KMS-11 (cell line): ENCODE measurements around the gene BBS2.
"Not testable (repeated sequence)": the region's sequence is repeated elsewhere in the genome, so short reads cannot be mapped to it uniquely, and the experiment has no call there.

Experiments
- H2AFZ ChIP-seq: fragments of 200-600 bp; sonication (generic); 2 replicates; pipeline ENCODE4 v1.6.1; 2016; ENCODE audit warnings: antibody characterized with exemption, mixed run types, low read depth
- H3K27ac ChIP-seq: fragments of 200-600 bp; sonication (generic); 2 replicates; pipeline ENCODE4 v1.6.1; 2016; ENCODE audit warnings: mild to moderate bottlenecking, mixed run types
- H3K27me3 ChIP-seq: fragments of 200-600 bp; sonication (generic); 2 replicates; pipeline ENCODE4 v1.6.1; 2017; ENCODE audit warnings: mild to moderate bottlenecking, low read depth, mixed run types, moderate library complexity; ENCODE audit not compliant: insufficient read depth
- H3K36me3 ChIP-seq: fragments of 200-600 bp; sonication (generic); 2 replicates; pipeline ENCODE4 v1.6.1; 2017; ENCODE audit warnings: mild to moderate bottlenecking, mixed run types; ENCODE audit not compliant: insufficient read depth
- H3K4me1 ChIP-seq: fragments of 200-600 bp; sonication (generic); 2 replicates; pipeline ENCODE4 v1.6.1; 2016; ENCODE audit warnings: mild to moderate bottlenecking, low read depth, mixed run types; ENCODE audit not compliant: poor library complexity, severe bottlenecking
- H3K4me2 ChIP-seq: fragments of 200-600 bp; sonication (generic); 2 replicates; pipeline ENCODE4 v1.7.0; 2016; ENCODE audit warnings: mild to moderate bottlenecking, mixed run types
- H3K4me3 ChIP-seq: fragments of 200-600 bp; sonication (generic); IDR thresholded peaks from 2 replicates; pipeline ENCODE4 v1.6.1; 2017; ENCODE audit warnings: low read depth, low read length, mixed read lengths; ENCODE audit not compliant: insufficient read depth
- H3K79me2 ChIP-seq: fragments of 200-600 bp; sonication (generic); 2 replicates; pipeline ENCODE4 v1.6.1; 2016; ENCODE audit warnings: low read depth, mixed run types; ENCODE audit not compliant: insufficient read depth
- H3K9ac ChIP-seq: fragments of 200-600 bp; sonication (generic); 2 replicates; pipeline ENCODE4 v1.6.1; 2016; ENCODE audit warnings: mild to moderate bottlenecking, mixed run types
- H4K20me1 ChIP-seq: fragments of 200-600 bp; sonication (generic); 2 replicates; pipeline ENCODE4 v1.6.1; 2016; ENCODE audit warnings: mild to moderate bottlenecking, mixed run types; ENCODE audit not compliant: insufficient read depth
- CTCF ChIP-seq: fragments of 200-600 bp; sonication (generic); conservative IDR thresholded peaks from 2 replicates; pipeline ENCODE4 v1.6.1; 2017; ENCODE audit warnings: low read depth, mild to moderate bottlenecking, antibody characterized with exemption, low read length, moderate library complexity, mixed read lengths

The BBS2 gene

GRCh38 chr16:56493815-56494214 lies 26.0 kb downstream of the BBS2 start:
- no peaks in the 10 kb centered on the region for H4K20me1 ChIP-seq
- H3K27me3 ChIP-seq = no peaks in the 10 kb centered on the region
- no peak overlapping the region for H3K4me2 ChIP-seq
- TF ChIP-seq CTCF = no peak
- no peak overlapping the region for H3K9ac ChIP-seq
- no peak overlapping the region for H3K27ac ChIP-seq
- no peaks in the 10 kb centered on the region for H3K79me2 ChIP-seq
- peaks cover 4% of the 10 kb centered on the region for H3K4me1 ChIP-seq
- H3K36me3 ChIP-seq = no peaks in the 10 kb centered on the region
- no peak overlapping the region for H3K4me3 ChIP-seq
- H2AFZ ChIP-seq = no peak overlapping the region

- H3K27ac ChIP-seq = no peak overlapping the region
- no peak overlapping the region for H3K4me2 ChIP-seq
- no peaks in the 10 kb centered on the region for H4K20me1 ChIP-seq
- TF ChIP-seq CTCF = no peak
- no peak overlapping the region for H3K9ac ChIP-seq
- H3K4me1 ChIP-seq = peaks cover 4% of the 10 kb centered on the region
- H3K79me2 ChIP-seq = no peaks in the 10 kb centered on the region
- H3K27me3 ChIP-seq = no peaks in the 10 kb centered on the region
- H2AFZ ChIP-seq = no peak overlapping the region
- no peak overlapping the region for H3K4me3 ChIP-seq
- no peaks in the 10 kb centered on the region for H3K36me3 ChIP-seq
These were observed 26.7 kb downstream of the BBS2 start for GRCh38 chr16:56493126-56493525.

GRCh38 chr16:56491657-56492261 lies 28.1 kb downstream of the BBS2 start:
- Histone ChIP-seq H4K20me1 (no peaks in the 10 kb centered on the region), H3K27ac (no peak overlapping the region), H3K79me2 (no peaks in the 10 kb centered on the region), H3K4me3 (no peak overlapping the region), H2AFZ (no peak overlapping the region), H3K4me1 (peaks cover 4% of the 10 kb centered on the region), H3K9ac (no peak overlapping the region), H3K27me3 (no peaks in the 10 kb centered on the region), H3K4me2 (no peak overlapping the region), H3K36me3 (no peaks in the 10 kb centered on the region)
- TF ChIP-seq CTCF = no peak

GRCh38 chr16:56488868-56489267 lies 31.0 kb downstream of the BBS2 start:
- not testable (repeated sequence) for H2AFZ ChIP-seq, H3K4me3 ChIP-seq, H3K36me3 ChIP-seq, H3K9ac ChIP-seq, H3K4me2 ChIP-seq, H4K20me1 ChIP-seq, H3K4me1 ChIP-seq, H3K27ac ChIP-seq, H3K79me2 ChIP-seq, H3K27me3 ChIP-seq

GRCh38 chr16:56488035-56488434 lies 31.8 kb downstream of the BBS2 start:
- Histone ChIP-seq H3K36me3 (no peaks in the 10 kb centered on the region), H3K9ac (no peak overlapping the region), H3K27ac (no peak overlapping the region), H3K4me2 (no peak overlapping the region), H3K4me3 (no peak overlapping the region), H3K4me1 (peaks cover 4% of the 10 kb centered on the region), H2AFZ (no peak overlapping the region), H3K79me2 (no peaks in the 10 kb centered on the region), H3K27me3 (no peaks in the 10 kb centered on the region), H4K20me1 (no peaks in the 10 kb centered on the region)
- no peak for TF ChIP-seq CTCF
